HG02884 (cell line): ENCODE results near the gene CAPS.
"Not testable (repeated sequence)": the region's sequence is repeated elsewhere in the genome, so short reads cannot be mapped to it uniquely, and the experiment has no call there.

ENCODE experiments used
- ATAC-seq: cut with Tn5 transposase; IDR thresholded peaks from one replicate; pipeline ENCODE4 v1.9.1; 2021; ENCODE audit warnings: mild to moderate bottlenecking, moderate library complexity; ENCODE audit not compliant: unreplicated experiment

Gene CAPS

DNA sequence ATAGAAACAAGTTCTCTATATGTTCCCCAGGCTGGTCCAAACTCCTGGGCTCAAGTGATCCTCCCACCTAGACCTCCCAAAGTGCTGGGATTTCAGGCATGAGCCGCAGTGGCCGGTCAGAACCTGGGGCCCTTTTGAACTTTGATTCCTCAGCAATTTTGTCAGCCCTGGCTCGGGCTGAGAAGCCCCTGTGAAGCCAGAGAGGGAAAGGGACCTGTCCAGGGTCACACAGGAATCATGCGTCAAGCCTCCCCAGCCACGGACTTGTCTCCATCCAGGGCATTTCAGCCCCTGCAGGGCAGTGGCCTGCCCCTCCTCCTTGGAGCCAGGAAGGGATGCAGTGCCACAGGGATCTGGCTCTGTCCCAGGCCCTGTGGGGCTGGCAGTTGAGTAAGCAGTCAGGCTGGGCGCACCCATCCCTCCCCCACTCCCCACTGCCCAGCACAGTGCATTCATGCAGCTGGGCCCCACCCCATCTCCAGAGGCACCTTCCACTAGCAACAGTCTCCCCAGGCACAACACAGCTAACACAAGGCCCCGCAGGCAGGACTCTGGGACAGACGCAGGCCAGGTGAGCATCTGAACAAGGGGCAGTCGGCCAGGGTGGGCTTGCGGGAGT lies at the start of gene CAPS:
CAPS (plus strand) TSS at position 516 of the 619 bp plus-strand sequence. CDS start 153 bp downstream, outside the sequence.
- no peak for ATAC-seq

DNA sequence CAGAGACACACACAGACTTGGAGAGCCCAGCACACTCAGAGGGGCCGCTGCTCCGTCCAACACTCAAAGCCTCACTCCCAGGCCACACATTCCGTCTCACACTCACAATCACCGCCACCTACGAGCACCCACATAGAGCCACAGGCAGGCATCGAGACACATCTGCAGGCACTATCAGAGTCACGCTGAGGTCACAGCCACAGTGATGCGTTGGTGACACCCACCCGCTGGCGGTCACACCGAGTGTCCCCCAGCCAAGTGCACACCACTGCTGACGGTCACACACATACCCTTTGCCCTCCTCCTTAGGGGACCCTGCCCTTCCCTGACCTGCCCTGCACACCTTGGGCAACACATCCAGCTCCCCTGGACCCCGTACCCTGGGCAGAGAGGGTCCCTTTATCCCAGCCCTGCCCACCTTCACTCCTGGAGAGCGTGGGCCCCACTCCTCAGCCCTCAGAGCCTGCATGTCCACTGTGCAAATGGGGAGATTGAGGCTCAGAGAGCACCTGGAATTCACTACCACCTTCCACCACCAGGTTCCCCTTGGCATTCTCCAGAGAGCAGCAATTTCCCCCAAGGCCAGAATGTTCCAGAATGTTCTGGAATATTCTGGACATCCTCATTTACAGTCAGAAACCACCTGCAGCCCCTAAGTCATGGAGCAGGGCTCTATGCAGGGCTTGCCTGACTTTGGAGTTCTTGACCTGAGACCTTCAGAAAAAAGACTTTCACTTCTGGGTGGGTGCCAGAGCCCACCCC lies 49.1 kb upstream of the CAPS start:
- no peak for ATAC-seq

DNA sequence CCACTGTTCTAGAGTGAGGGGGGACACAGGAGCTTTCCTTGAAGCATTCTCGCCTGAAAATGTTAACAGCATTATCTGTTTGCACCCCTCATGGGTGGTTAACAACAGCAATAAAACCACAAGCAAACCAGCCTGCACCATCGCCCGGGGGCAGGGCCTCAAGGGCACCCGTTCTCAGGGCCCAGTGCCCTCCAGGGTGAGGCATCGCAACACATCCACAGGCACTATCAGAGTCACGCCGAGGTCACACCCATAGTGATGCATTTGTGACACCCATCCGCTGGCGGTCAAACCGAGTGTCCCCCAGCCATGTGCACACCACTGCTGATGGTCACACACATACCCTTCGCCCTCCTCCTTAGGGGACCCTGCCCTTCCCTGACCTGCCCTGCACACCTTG lies 48.3 kb upstream of the CAPS start:
- no peak for ATAC-seq

DNA sequence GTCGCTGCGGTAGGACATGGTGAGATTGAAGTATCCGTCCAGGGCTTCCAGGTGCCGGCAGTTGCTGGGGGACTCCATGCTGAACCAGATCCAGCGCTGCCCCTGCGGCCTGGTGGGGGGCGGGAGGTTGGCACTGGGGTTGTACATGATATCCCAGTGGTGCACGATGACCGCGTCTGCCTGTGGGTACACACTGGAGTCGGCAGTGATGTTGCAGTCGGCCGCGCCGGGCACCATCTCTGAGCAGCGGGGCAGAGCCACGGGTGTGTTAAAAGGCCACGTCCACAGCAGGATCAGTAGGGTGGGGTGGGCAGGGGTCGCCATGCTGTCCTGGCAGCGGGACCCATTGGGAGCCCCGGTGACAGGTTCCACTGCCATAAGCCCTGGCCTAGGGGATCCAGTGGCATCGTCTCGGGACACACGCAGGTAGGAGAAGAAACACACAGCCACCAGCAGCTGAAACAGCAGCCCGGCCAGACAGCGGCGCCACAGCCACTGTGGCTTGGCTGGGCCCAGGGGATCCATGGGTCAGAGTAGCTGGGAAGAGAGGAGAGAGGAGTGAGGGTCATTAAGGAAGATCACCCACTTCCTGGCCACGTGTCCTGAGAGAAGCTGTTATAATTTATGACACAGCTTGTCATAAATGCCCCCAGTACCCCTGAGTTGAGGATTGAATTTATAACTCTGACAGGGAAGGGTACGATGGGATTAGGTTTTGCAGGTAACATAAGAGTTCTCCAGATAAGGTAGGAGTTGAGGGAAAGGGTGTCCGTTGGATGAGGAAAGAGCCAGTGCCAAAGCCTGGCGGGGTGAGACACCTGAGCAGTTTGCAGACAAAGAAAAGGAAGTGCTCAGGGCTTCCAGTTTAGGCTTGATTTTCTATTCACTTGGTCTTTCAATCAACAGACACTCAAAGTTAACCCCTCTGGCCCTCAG lies 46.6 kb upstream of the CAPS start:
- no peak for ATAC-seq

DNA sequence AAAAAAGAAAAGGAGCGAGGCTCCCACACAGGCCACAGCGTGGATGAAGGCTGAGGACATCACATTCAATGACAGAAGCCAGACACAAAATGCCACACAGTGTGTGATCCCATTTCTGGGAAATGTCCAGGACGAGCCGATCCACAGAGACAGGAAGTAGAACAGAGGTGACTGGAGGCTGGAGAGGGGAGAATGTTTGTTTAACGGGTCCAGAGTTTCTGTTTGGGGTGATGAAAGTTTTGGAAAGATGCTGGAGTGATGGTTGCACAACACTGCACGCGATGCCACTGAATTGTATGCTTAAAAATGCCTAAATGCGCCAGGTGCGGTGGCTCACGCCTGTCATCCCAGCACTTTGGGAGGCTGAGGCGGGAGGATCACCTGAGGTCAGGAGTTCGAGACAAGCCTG lies 43.1 kb upstream of the CAPS start:
- ATAC-seq = no peak

DNA sequence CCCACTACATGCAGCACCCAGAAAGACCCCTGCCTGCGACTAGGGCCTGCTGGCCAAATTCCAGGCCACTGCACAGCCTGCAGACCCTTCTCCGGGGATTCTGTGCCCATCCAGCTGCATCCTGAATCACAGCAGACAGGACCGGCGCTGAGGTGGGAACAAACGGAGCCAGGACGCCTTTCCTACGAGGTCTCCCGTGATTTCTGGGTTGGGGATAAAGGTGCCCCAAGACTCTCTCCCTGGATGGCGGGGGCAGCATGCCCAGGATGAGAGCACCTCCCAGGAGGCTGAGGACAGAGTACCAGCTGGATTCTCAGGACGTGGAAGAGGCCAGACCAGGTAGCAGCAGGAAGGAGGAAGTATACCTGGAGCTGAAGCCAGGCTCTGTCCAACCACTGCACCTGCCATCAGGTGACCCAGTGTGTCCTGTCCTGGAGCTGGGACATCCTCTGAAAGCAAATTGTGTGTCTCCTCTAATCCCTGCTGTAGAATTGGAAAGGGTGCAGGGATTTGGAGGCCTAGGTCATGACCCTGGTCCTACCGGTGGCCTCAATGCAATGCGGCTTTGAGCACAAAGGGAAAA lies 40.3 kb upstream of the CAPS start:
- no peak for ATAC-seq

DNA sequence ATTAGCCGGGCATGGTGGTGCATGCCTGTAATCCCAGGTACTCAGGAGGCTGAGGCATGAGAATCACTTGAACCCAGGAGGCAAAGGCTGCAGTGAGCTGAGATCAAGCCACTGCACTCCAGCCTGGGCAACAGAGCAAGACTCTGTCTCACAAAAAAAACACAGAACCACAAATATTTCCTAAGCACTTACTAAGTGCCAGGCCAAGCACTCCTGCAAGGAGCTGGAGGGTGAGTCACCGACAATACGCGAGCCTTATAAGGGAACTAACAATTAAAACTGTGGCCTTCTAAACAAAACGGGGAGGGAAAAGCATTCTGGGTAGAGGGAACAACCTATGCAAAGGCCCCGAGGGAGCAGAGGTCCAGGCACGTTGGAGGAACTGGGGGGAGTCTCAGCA lies 39.6 kb upstream of the CAPS start:
- not testable (repeated sequence) for ATAC-seq

DNA sequence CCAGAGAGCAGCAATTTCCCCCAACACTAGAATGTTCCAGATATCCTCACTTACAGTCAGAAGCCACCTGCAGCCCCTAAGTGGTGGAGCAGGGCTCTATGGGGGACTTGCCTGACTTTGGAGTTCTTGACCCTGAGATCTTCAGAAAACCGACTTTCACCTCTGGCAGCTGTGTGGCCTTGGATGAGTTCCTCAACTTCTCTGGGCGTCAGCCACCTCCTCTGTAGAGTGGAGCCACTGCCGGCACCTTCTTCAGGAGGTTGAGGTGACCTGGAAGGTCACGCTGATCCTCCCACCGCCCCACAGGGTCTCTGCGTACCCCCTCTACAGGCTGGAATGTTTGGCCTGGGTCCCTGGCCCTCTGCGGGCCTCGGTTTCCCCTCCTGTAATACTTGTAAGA lies 36.6 kb upstream of the CAPS start:
- ATAC-seq = no peak

DNA sequence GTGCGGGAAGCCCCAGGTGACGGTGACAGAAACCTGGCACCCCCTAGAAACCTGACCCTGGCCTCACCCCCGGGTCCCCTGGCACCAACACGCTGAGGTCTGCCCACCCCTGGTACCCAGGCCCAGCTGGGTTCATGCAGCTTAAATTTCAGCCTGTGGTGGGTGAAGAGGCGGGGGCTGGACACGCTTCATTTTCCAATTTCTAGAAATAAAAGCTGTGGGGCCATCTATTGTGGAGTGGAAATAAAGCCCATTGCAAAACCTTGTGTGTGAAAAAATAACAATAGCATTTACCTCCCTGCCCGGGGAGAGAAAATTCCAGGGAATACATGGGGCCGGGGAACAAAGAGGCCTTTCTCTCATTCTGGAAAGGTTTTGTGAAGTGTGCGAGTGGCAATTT lies 36.2 kb upstream of the CAPS start:
- no peak for ATAC-seq

DNA sequence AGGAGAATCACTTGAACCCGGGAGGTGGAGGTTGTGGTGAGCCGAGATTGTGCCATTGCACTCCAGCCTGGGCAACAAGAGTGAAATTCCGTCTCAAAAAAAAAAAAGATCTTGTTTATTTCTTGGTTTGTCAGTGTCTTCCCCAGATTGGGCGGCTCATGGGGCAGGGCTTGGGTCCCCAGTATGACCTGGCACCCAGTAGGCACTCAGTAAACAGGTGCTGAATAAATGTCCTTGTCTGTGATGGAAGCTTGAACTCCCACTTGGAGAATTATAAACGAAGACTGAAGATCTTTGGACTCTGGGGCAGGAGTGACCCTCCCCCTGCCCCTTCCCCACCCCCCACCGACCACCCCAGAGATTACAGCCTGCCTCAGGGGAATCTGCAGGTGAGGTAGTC lies 33.9 kb upstream of the CAPS start:
- no peak for ATAC-seq

DNA sequence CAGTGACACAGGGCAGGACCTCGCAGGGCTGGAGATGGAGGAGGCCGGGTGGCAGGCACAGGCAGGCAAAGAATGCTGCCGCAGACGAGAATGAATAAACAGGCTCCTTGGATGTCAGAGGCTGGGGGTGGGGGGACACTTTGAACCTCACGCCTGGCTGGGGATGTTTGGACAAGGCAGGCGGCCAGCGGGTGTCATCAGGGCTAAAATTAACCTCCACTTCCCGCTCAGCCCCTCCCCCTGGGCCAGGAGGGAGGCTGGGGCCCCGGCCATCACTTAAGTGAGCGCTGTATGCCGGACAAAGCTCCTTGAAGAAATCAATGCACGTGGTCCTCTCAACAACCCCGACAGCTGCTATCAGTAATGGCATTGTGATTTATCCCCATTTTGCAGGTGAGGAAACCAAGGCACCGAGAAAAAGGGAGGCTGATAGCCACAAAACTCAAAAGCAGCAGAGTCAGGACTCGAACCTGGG lies 33.4 kb upstream of the CAPS start:
- no peak for ATAC-seq

DNA sequence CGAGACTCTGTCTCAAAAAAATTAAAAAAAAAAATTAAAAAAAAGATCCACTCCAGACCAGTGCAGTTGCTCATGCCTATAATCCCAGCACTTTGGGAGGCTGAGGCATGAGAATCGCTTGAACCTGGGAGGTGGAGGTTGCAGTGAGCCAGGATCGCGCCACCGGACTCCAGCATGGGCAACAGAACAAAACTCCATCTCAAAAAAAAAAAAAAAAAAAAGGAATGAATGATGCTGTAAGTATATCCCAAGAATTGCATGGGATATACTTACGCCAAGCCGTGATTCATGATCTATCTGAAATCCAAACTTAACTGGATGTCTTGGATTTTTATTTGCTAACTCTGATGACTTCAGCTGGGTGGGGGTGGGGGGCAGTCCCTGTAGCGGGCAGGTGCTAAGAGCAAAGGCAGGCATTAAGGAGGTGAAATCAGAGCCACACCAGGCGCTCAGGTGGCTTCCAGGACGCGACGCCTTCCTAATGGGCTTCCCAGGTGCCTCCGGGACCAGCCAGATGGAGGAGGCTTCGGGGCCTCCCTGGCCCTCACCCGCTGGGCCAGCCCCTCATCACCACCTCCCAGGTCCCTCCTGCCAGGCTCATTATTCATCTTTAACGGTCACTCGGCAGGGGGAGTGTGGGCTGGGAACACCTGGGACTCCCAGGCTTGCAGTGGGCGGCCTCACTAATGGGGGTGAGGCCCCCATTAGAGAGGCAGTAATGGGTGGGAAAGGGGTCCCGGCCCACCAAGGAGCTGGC lies 32.3 kb upstream of the CAPS start:
- no peak for ATAC-seq

DNA sequence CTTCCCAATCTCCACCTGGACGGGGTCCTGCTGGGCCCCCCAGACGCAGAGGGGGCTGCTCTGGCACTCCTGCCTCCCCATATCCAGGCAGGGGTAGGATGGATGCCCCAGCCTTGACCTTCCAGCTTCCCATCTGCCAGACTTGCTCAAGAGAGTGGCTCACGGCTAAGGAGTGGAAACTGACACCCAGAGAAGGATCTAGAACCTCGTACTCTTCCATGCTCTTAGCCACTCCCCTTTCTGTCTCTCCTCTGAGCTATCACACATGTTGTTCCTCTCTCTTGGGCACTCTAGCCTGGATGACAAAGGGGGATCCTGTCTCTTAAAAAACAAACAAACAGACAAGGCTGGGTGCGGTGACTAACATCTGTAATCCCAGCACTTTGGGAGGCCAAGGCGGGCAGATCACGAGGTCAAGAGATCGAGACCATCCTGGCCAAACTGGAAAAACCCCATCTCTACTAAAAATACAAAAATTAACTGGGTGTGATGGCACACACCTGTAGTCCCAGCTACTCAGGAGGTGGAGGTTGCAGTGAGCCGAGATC lies 31.6 kb upstream of the CAPS start:
- ATAC-seq = no peak

DNA sequence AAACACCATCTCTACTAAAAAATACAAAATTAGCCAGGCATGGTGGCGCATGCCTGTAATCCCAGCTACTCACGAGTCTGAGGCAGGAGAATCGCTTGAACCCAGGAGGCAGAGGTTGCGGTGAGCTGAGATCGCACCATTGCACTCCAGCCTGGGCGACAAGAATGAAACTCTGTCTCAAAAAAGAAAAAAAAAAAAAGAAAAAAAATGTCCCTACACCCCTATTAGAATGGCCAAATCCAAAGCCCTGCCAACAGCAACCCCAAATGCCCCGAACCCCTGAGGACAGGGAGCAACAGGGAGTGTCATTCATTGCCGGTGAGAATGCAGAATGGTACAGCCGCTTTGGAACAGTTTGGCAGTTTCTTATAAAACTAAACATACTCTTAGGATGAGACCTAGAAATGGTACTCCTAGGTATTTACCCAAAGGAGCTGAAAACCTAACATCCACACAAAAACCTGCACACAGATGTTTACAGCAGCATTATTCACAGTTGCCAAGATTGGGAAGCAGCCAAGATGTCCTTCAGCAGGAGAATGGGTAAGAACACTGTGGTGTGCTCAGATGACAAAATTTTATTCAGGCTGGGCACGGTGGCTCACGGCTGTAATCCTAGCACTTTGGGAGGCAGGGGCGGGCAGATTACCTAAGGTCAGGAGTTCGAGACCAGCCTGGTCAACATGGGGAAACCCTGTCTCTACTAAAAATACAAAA lies 30.7 kb upstream of the CAPS start:
- not testable (repeated sequence) for ATAC-seq

DNA sequence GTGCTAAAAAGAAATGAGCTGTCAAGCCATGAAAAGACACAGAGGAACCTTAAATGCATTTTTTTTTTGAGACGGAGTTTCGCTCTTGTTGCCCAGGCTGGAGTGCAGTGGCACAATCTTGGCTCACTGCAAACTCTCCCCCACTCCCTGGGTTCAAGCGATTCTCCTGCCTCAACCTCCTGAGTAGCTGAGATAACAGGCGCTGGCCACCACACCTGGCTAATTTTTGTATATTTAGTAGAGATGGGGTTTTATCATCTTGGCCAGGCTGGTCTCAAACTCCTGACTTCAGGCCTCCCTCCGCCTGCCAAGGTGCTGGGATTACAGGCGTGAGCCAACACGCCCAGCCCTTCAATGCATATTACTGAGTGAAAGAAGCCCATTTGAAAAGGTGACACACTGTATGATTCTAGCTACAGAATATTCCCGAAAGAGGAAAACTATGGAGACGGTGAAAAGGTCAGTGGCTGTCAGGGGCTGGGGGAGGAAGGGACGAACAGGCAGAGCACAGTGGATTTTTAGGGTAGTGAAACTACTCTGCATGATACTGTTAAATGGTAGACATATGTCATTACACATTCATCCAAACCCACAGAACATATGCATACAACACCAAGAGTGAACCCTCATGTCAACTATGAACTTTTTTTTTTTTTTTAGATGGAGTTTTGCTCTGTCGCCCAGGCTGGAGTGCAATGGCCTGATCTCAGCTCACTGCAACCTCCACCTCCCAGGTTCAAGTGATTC lies 29.8 kb upstream of the CAPS start:
- not testable (repeated sequence) for ATAC-seq

DNA sequence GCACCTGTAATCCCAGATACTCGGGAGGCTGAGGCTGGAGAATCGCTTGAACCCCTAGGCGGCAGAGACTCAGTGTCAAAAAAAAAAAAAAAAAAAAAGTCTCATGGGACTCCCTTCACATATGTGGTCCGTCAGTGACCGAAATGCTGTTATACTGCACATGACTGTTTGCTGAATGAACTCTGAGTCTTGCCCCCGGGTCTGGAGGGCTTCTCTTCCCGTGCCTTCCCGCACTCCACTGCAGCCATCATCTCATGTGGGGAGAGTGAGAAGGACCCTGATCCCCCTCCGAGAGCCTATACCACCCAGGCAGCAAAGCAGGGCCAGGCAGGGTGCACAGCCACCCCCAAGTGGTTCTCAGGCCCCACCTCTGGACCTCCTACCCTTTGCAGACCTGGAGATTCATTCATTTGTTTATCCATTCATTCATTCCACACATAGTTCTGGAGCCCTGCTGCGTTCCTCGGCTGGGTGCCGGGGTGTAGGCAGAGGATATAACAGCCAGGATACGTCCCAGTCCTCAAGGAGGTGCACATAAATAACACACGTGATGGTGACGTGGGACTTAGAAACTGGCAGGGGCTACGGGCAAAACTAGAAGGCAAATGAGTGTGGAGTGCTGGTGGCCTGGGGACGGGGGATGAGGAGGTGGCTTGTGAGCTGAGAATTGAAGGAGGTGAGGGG lies 24.6 kb upstream of the CAPS start:
- ATAC-seq = no peak

DNA sequence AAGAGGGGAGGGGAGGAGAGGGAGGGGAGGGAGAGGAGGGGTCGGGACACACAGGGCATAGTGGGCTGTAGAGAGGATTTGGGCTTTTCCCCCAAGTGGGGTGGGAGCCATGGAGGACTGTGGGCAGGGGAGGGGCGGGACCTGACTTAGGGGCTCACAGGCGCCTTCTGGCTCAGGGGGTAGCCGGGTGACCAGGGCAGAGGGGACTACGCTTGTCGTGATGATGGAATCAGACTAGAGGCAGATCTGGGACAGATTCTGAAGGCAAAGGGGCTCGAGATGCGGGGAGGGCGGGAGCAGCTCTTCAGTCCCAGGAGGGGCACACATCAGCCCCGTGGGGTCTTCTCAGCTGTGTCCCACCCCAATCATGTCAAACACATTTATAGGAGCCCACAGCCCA lies 24.0 kb upstream of the CAPS start:
- ATAC-seq = no peak

DNA sequence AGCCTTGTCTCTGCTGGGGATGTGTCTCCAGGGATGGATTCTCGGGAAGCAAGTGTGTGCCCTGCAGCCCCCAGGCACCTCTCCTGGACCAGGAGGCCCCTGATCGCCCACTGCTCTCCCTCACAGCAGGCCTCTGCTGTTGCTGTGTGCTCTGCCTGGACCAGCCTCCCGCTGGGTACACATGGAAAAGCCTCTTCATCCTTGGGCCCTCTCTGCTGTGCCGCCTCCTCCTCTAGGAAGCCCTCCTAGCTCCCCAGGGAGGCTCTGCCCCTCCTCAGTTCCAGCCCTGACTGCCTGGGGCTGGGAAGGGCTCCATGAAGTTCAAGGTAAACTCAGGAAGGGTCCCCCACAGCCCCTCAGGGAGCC lies 22.5 kb upstream of the CAPS start:
- no peak for ATAC-seq
